ENCODE measurements around the gene CRKL.

CRKL gene

GRCh38 chr22:20963201-20964052, 46.2 kb downstream of the CRKL start:
- TF ChIP-seq, protein P1, sequence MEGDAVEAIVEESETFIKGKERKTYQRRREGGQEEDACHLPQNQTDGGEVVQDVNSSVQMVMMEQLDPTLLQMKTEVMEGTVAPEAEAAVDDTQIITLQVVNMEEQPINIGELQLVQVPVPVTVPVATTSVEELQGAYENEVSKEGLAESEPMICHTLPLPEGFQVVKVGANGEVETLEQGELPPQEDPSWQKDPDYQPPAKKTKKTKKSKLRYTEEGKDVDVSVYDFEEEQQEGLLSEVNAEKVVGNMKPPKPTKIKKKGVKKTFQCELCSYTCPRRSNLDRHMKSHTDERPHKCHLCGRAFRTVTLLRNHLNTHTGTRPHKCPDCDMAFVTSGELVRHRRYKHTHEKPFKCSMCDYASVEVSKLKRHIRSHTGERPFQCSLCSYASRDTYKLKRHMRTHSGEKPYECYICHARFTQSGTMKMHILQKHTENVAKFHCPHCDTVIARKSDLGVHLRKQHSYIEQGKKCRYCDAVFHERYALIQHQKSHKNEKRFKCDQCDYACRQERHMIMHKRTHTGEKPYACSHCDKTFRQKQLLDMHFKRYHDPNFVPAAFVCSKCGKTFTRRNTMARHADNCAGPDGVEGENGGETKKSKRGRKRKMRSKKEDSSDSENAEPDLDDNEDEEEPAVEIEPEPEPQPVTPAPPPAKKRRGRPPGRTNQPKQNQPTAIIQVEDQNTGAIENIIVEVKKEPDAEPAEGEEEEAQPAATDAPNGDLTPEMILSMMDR (IDR thresholded peaks at IDR 0.05; ENCODE audit: insufficient read depth, missing control alignments) = no peak
- no peak for FAIRE-seq
- no peak for DNase-seq (ENCODE audit: insufficient read length, low spot score)

- FAIRE-seq (no peak), DNase-seq (ENCODE audit: insufficient read length, low spot score) (no peak)
- TF ChIP-seq, protein P1 (IDR thresholded peaks at IDR 0.05; ENCODE audit: insufficient read depth, missing control alignments) = no peak
These were observed 47.0 kb downstream of the CRKL start for GRCh38 chr22:20964090-20964798.

GRCh38 chr22:20964799-20965103, 47.5 kb downstream of the CRKL start:
- TF ChIP-seq, protein P1 (IDR thresholded peaks at IDR 0.05; ENCODE audit: insufficient read depth, missing control alignments) = no peak
- no peak for DNase-seq (ENCODE audit: insufficient read length, low spot score)
- no peak for FAIRE-seq

- FAIRE-seq (no peak), DNase-seq (ENCODE audit: insufficient read length, low spot score) (no peak)
- TF ChIP-seq, protein P1 (IDR thresholded peaks at IDR 0.05; ENCODE audit: insufficient read depth, missing control alignments) = no peak
These were observed 48.1 kb downstream of the CRKL start for GRCh38 chr22:20965104-20965887.

GRCh38 chr22:20965888-20966855, 49.0 kb downstream of the CRKL start:
- FAIRE-seq (no peak), DNase-seq (ENCODE audit: insufficient read length, low spot score) (no peak)
- TF ChIP-seq, protein P1 (IDR thresholded peaks at IDR 0.05; ENCODE audit: insufficient read depth, missing control alignments) = no peak

GRCh38 chr22:20966883-20967696, 49.9 kb downstream of the CRKL start, which contains the start of gene AIFM3:
TSS of gene AIFM3 (plus strand) at chr22:20967255. CDS start at chr22:20967945, 690 bp downstream.
- no peak for FAIRE-seq
- TF ChIP-seq, protein P1 (IDR thresholded peaks at IDR 0.05; ENCODE audit: insufficient read depth, missing control alignments) = no peak
- DNase-seq (ENCODE audit: insufficient read length, low spot score) = no peak

Data from D721Med (cell line).